Activated naive CD4-positive, alpha-beta T cell treated with anti-CD3 and anti-CD28 coated beads, Interleukin-2, amount 50 U/mL, for 72 hours (primary cell): ENCODE measurements around the gene ZNF519. TPM values are rescaled to one million over a fixed set of nuclear protein-coding genes. Genes with fewer than 3 reads are reported as not detected.
A peak's percentile ranks its signal among the peaks of the same experiment; 100 is the strongest.

Experiments
- ATAC-seq, 2 donors: fragments of 150-1000 bp; cut with Tn5 transposase; 2 replicates each; pipeline ENCODE4 v1.10.0; 2021; ENCODE audit warnings: mild to moderate bottlenecking in 2 of 2, moderate library complexity in 2 of 2
- DNase-seq, 2 donors: peaks; one replicate each; pipeline ENCODE4 v3.0.0; 2021 to 2022; ENCODE audit warnings: low spot score in 2 of 2
- H3K27ac Mint-ChIP-seq, 2 donors: one replicate each; pipeline ENCODE4 v1.8.0; 2022; ENCODE audit warnings: mild to moderate bottlenecking in 2 of 2, mixed read lengths in 2 of 2
- H3K36me3 Mint-ChIP-seq, 2 donors: one replicate each; pipeline ENCODE4 v1.8.0; 2022; ENCODE audit warnings: mixed read lengths in 2 of 2
- H3K9me3 Mint-ChIP-seq, 2 donors: one replicate each; pipeline ENCODE4 v1.8.0; 2022; ENCODE audit warnings: mixed read lengths in 2 of 2
- total RNA-seq, 2 donors: library from RNA; stranded (reverse); gene quantifications; one replicate each; pipeline ENCODE4 v1.2.3, GENCODE V29; 2022

The ZNF519 gene
- total RNA-seq, 2 donors from 2014 or later: 22.3 to 28.5 TPM

DNA sequence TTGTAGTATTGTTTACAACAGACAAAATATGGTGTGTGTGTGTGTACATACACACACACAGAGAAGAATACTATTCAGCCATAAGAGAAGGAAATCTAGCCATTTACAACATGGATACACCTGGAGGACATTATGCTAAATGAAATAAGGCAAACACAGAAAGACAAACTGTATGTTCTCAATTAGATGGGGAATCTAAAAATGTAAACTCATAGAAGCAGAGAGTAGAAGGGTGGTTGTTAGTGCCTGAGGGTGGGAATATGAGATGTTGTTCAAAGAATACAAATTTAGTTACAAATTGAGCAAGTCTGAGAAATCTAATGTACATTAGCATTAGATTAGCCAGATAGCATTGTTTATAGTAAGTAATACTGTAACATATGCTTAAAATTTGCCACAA is 11.3 kb downstream of the ZNF519 start:
- H3K27ac Mint-ChIP-seq: no peak overlapping the region
- H3K36me3 Mint-ChIP-seq: peaks cover 6 to 25% of the 10 kb centered on the region in 2 donors
- no peaks in the 10 kb centered on the region for H3K9me3 Mint-ChIP-seq
- DNase-seq (no peak), ATAC-seq (no peak)

DNA sequence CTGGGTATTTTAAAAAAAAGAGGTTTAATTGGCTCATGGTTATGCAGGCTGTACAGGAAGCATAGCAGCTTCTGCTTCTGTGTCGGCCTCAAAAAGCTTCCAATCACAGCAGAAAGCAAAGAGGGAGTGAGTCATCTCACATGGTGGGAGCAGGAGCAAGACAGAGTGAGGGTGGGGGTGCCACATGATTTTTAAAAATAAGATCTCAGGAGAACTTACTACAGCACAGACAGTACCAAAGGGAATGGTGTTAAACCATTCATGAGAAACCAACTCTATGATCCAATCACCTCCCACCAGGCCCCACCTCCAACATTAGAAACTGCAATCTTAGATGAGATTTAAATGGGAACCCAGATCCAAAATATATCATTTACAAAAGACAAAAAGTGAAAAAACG is 14.6 kb downstream of the ZNF519 start:
- peaks cover 6 to 30% of the 10 kb centered on the region in 2 donors for H3K36me3 Mint-ChIP-seq
- H3K27ac Mint-ChIP-seq: no peak overlapping the region
- no peak for ATAC-seq
- DNase-seq: no peak
- H3K9me3 Mint-ChIP-seq: no peaks in the 10 kb centered on the region

DNA sequence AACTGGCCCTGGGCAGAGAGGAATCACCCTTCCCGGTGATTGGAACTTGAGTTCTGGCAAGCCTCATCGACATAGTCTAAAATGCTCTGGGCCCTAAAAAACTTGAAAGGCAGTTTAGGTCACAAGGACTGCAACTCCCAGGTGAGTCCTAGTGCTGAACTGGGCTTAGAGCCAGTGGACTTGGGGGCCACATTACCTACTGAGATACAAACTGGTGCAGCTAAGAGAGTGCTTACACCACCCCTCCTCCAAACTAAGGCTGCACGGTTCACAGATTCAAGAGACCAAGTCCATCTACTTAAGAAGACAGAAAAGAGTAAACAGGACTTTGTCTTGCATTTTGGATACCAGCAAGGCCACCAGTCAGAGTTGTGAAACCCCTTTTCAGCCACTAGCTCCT is 25.3 kb downstream of the ZNF519 start:
- Mint-ChIP-seq H3K9me3 (peaks cover 19 to 36% of the 10 kb centered on the region in 2 donors), H3K36me3 (peaks cover 37 to 69% of the 10 kb centered on the region in 2 donors), H3K27ac (no peak overlapping the region)
- DNase-seq (no peak), ATAC-seq (no peak)

DNA sequence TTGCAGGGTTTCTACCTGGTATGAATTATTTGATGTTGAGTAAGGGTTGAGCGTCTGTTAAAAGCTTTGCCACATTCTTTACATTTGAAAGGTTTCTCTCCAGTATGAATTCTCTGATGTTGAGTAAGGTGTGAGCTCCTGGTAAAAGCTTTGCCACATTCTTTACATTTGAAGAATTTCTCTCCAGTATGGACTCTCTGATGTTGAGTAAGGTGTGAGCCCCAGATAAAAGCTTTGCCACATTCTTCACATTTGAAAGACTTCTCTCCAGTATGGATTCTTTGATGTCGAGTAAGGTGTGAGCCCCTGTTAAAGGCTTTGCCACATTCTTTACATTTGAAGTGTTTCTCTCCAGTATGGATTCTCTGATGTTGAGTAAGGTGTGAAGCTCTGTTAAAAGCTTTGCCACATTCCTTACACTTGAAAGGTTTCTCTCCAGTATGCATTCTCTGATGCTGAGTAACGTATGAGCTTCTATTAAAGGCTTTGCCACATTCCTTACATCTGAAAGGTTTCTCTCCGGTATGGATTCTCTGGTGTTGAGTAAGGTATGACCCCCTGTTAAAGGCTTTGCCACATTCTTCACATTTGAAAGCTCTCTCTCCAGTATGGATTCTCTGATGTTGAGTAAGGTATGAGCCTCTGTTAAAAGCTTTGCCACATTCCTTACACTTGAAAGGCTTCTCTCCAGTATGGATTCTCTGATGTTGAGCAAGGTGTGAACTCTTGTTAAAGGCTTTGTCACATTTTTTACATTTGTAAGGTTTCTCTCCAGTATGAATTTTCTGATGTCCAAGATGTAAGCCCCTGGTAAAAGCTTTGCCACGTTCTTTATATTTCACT is 27.1 kb downstream of the ZNF519 start:
- ATAC-seq (no peak), DNase-seq (no peak)
- H3K36me3 Mint-ChIP-seq: peaks cover 37 to 69% of the 10 kb centered on the region in 2 donors
- peaks cover 15 to 28% of the 10 kb centered on the region in 2 donors for H3K9me3 Mint-ChIP-seq
- no peak overlapping the region for H3K27ac Mint-ChIP-seq

DNA sequence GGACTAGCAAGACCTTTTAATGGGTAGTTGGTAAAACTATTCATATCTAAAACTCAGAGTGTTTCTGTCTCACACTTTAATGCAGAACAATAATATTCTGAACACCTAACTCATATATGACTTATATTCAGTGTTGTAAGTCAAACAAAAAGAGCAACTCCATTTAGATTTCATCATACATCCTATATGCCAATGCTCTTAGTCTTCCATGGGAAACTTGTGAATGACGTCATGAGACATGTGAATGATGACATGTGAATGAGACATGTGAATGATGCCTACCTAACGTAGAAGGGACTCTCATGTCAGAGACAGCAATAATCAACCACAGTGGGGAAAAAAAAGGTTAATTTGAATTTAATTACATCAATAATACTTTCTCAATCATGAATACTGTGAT is 28.0 kb downstream of the ZNF519 start:
- no peak for ATAC-seq
- Mint-ChIP-seq H3K36me3 (peaks cover 37 to 63% of the 10 kb centered on the region in 2 donors), H3K9me3 (peaks cover 15 to 22% of the 10 kb centered on the region in 2 donors), H3K27ac (no peak overlapping the region)
- DNase-seq: no peak

DNA sequence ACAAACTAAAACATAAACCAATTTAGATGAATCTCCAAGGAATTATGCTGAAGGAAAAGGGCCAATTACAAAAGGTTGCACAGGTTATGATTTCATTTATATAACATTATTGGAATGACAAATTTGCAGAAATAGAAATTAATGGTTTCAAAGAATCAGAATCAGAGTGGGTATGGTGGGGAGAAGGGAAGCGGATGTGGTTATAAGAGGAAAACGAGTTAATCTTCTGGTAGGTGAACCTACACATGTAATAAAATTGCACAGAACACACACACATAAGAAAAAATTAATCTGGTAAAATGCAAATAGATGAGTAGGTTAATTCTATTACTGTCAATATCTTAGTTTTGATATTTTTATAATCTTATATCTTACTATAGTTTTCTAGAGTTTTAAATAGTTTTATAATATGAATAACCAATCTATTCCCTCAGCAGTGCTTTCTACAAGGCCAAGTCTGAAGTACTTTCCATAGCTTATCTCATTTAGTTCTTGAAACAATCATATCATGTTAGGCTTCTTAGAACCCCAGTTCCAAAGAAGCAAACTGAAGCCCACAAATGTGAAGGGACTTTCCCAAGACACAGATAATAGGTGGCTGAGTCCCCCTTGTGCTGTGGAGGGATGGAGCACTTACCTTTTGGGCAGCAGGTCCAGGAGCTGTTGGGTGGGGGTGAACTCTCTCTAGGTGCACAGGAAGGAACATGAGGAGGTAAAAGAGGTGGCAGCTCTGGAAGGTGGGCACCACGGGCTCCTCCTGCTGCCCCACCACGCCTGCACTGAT is 31.5 kb downstream of the ZNF519 start:
- peaks cover 18 to 33% of the 10 kb centered on the region in 2 donors for H3K36me3 Mint-ChIP-seq
- no peak for ATAC-seq
- no peak for DNase-seq

DNA sequence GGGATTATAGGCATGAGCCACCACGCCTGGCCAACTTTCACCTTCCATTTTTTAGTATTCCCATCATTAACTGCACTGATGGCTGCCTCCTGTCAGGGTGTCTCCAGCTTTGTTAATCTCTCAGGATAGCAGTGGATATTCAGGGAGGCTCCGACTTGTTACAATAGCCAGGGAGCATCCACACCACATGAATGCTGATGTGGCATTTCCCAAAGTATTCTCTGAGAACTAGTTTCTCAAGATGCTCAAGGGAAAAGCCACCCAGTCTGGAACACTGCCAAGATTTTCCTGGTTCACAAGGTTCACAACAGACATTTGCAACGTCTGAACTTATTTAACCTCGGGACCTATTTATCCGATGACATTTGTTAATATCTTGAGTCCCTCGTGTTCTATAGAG is 33.8 kb downstream of the ZNF519 start:
- H3K27ac Mint-ChIP-seq: no peak overlapping the region
- ATAC-seq: no peak
- H3K36me3 Mint-ChIP-seq: peaks cover 7 to 14% of the 10 kb centered on the region in 2 donors
- peaks cover 0 to 5% of the 10 kb centered on the region in 2 donors for H3K9me3 Mint-ChIP-seq
- no peak for DNase-seq

More for the DNA sequence above, 31.5 kb downstream of the ZNF519 start:
- Mint-ChIP-seq H3K9me3 (peaks cover 10 to 15% of the 10 kb centered on the region in 2 donors), H3K27ac (no peak overlapping the region)

DNA sequence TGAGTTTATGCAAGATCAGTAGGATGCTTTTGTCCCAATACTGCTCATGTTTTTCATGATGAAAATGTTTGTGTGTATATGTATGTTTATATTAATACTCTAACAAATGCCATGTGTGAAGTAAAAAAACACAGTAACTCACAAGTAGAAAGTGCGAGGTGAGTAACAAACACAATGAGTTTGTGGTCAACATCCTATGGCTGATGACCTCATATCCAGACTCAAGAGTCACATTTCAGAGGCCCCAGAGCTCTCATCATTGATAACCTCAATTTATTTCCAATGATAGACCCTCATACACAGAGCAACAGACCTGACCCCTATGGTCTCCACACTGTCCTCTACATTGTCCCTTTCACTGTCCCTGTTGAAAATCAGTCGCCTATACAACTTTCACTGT is 34.5 kb downstream of the ZNF519 start:
- H3K27ac Mint-ChIP-seq: no peak overlapping the region
- no peak for DNase-seq
- peaks cover 7 to 9% of the 10 kb centered on the region in 2 donors for H3K36me3 Mint-ChIP-seq
- H3K9me3 Mint-ChIP-seq: peaks cover 0 to under 1% of the 10 kb centered on the region in 2 donors
- peak; percentile 44 to 75 for ATAC-seq

DNA sequence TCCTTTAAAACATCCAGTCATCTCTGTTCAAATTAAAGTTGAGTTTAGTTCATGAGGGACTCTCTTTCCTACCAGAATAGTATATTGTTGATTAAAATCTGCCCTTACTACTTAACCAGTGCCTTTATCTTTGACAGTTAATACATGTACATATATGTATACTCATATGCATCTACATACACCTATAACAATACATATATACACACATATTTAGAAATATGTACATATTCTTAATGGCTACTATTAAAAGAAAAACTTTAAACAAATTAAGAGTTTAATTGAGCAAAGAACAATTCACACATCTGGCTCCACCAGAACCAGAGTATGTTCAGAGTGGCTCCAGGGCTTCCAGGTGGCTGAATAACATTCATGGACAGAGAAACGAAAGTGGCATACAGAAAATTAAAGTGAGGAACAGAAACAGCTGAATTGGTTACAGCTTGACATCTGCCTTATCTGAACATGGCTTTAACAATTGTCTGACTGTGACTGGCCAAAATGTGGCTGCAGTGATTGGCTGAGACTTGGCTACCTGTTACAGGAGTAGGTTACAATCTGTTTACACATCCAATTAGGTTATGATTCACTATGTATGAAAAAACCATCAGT is 38.8 kb downstream of the ZNF519 start:
- no peak for DNase-seq
- Mint-ChIP-seq H3K27ac (no peak overlapping the region), H3K36me3 (peaks cover 0 to 7% of the 10 kb centered on the region in 2 donors), H3K9me3 (no peaks in the 10 kb centered on the region)
- ATAC-seq: no peak

DNA sequence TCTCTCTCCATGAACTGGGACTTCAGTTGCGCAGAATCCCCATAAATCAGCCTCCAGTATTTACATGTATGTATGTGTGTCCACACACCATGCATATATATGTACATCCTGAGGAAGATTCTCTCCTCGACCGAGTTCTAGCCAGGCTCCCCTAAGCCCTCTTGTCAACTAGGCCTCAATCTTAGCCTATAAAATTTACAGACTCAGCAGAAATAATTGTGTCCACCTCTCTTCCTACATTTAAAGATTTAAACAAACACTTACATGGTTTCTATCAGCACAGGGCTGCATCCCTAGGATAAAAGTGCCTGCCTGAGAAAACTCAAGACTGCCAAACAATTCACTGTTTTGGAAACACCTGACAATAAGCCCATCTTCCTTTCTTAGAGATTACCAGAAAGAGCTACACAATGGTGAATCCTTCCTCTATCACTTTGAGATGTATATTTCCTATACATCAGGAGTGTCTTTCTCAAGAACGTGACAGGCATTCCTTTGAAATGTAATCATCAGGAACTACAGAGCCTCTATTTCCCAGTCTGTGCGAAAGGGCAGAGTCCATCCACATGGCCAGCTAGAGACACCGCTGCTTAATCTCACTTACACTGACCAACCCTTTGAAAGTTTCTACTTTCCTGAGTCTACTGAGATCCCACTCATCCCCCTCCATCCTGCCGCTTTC is 39.5 kb downstream of the ZNF519 start:
- ATAC-seq: no peak
- H3K27ac Mint-ChIP-seq: no peak overlapping the region
- peaks cover 0 to 7% of the 10 kb centered on the region in 2 donors for H3K36me3 Mint-ChIP-seq
- no peaks in the 10 kb centered on the region for H3K9me3 Mint-ChIP-seq
- DNase-seq: no peak

DNA sequence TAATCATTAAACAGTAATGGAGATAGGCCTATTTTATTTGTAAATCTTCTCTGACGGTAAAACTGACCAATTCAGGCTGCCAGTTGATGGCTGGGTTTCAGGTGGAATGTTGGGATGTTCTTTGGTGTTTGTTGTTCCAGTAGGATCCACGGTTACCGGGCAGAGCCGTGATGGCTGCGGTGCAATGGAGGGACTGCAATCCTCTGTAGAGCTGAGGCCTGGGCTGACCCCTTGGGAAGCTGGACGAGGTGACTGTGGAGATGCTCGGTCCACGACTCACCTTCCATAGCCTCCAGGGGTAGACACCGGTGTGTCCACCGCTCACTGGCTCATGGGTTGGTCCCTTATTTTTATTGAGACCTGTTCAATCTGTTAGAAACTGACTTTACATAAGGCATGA is 42.5 kb downstream of the ZNF519 start:
- no peak overlapping the region for H3K27ac Mint-ChIP-seq
- ATAC-seq (no peak), DNase-seq (no peak)
- H3K36me3 Mint-ChIP-seq: no peaks in the 10 kb centered on the region
- no peaks in the 10 kb centered on the region for H3K9me3 Mint-ChIP-seq

DNA sequence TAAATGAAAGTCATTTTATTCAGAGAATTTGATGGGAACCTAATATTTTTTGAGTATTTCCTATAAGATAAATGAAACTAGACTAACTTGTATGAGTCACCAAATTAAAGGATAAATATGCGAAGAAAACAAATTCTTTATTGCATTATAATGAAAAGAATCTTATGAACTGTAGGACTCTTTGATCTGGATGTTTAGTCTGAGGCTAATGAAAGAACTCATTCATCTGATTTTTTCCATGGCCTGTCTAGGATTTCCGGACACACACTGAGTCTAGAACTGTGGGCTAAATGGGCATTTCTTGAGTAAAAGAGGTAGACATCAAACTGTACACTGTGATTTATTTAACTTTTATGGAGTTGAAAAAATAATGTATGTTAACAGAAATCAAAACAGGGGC is 43.0 kb downstream of the ZNF519 start:
- no peak overlapping the region for H3K27ac Mint-ChIP-seq
- H3K9me3 Mint-ChIP-seq: no peaks in the 10 kb centered on the region
- no peak for ATAC-seq
- DNase-seq: no peak
- no peaks in the 10 kb centered on the region for H3K36me3 Mint-ChIP-seq

DNA sequence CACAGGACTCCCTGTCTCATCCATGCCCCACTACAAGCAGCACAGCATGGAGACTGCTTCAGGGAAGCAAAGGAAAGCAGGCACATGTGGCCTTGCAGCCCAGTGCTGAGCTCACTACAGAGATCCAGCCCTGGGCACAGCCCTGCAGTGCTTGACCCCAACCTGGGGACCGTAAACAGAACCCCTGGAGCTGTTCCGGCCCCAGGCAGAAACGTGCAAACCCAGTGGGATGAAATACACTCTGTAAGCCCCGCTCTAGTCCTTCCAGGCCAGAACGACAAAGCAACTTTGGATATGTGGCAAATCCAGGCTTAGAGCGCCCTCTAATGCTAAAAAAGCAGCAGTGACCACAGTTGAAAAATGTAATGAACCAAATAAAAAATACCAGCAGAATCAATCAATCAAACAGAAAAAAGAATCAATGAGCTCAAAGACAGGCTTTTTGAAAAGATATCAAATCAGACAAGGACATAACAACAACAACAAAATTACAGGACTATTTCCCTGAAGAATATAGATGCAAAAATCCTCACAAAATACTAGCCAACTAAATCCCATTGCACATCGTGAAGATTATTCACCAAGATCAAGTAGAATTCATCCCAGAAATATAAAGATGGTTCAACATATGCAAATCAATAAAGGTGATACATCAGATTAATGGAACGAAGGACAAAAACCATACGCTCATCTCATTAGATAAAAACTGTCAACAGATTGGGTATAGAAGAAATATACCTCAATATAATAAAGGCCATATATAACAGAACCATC is 45.6 kb downstream of the ZNF519 start:
- Mint-ChIP-seq H3K27ac (no peak overlapping the region), H3K9me3 (no peaks in the 10 kb centered on the region), H3K36me3 (no peaks in the 10 kb centered on the region)
- peak in 1 of 2 donors; percentile 4 for DNase-seq
- peak; percentile 33 to 58 for ATAC-seq

DNA sequence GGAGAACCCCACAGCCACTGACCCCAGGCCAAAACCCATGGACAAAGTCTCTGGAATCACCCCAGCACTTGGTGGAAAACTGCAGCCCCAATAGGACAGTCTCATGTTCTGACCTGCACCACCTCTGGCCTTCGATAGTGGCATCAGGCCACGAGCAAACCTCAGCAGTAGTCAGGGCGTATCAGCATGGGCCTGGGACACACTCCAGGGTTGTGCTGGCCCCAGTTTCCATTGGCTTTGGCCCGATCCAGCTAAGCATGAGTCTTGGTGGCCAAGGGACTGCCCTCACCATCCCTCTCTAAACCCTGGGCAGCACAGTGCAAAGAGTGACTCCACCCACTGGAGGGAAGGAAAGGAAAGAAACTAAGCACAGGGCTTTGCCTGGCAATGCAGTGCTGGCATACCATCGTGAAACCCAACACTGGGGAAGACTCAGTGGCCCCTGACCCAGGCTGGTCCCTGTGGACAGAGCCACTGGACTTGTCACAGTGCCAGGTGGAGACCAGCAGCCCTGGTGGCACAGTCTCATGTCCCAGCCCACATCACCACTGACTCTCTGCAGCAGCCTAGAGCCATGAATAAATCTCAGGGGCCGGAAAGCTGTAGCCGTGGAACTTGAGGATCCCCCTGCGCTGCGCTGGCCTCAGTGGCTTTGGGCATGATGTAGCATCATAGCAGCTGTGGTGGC is 46.3 kb downstream of the ZNF519 start:
- no peaks in the 10 kb centered on the region for H3K9me3 Mint-ChIP-seq
- no peak overlapping the region for H3K27ac Mint-ChIP-seq
- ATAC-seq: peak; percentile 11 to 30

DNA sequence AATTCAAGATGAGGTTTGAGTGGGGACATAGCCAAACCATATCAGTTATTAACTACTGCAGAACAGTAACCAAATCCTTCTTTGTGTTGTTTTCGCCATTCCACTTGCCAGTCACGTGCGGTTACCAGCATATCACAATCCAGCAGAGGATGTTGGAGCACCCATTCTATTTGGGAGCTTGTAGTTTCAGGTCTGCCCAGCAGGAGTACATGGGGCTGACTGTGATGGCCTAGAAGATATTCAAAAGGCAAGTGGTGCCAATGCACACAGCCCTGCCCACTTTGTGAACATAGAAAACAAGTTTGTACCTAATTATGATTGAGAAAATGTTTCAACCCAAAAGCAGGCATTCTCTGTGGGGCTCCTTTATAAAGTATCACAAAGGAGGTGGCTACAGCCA is 57.0 kb downstream of the ZNF519 start:
- H3K27ac Mint-ChIP-seq: no peak overlapping the region
- ATAC-seq (no peak), DNase-seq (no peak)
- H3K9me3 Mint-ChIP-seq: no peaks in the 10 kb centered on the region
- H3K36me3 Mint-ChIP-seq: no peaks in the 10 kb centered on the region

More for the DNA sequence above, 46.3 kb downstream of the ZNF519 start:
- DNase-seq: no peak
- H3K36me3 Mint-ChIP-seq: no peaks in the 10 kb centered on the region
